ENCODE results near the gene NTRK1.

NTRK1 gene

DNA sequence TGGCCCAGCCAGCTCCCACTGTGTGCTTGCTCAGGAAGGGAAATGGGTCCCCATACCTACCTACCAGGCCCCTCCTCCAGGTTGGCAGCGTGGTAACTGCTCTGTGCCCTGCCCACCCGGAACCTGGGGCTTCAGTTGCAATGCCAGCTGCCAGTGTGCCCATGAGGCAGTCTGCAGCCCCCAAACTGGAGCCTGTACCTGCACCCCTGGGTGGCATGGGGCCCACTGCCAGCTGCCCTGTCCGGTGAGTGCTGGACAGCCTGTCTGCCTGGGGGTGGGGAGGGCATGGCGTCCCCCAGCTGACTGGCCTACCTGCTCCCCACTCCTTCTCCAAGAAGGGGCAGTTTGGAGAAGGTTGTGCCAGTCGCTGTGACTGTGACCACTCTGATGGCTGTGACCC lies 49.0 kb downstream of the NTRK1 start:
- H3K4ac ChIP-seq (ENCODE audit: low read depth, low read length), result no peak overlapping the region
- no peak overlapping the region for H2AFZ ChIP-seq (ENCODE audit: insufficient read depth, low read length, poor library complexity)
- H2BK12ac ChIP-seq (ENCODE audit: low read length), result no peak overlapping the region
- no peak overlapping the region for H4K91ac ChIP-seq (ENCODE audit: low read depth, low read length)
- H3K18ac ChIP-seq (ENCODE audit: low read length), result no peak overlapping the region
- H2BK5ac ChIP-seq (ENCODE audit: low read depth, low read length, poor library complexity), result no peak overlapping the region
- no peaks in the 10 kb centered on the region for H3K79me1 ChIP-seq (ENCODE audit: low read length)
- no peak overlapping the region for H3K23ac ChIP-seq (ENCODE audit: low read length)
- H3K27ac ChIP-seq (ENCODE audit: low read depth, low read length), result no peak overlapping the region
- peaks cover 0 to 4% of the 10 kb centered on the region in 2 experiments for H3K4me1 ChIP-seq (ENCODE audit: control insufficient read depth in 1 of 2, insufficient read depth in 2 of 2, low read length in 2 of 2)
- no peak overlapping the region for H2AK5ac ChIP-seq (ENCODE audit: low read length)
- DNase-seq, result no peak
- H3K79me2 ChIP-seq (ENCODE audit: control insufficient read depth, insufficient read depth, low read length, poor library complexity), result no peaks in the 10 kb centered on the region
- no peak overlapping the region for H4K12ac ChIP-seq (ENCODE audit: low read depth, low read length)
- H3K27me3 ChIP-seq (ENCODE audit: insufficient read depth, low read length), result no peaks in the 10 kb centered on the region
- H3K36me3 ChIP-seq (ENCODE audit: control insufficient read depth in 1 of 2, insufficient read depth in 2 of 2, low read length in 2 of 2), result peaks cover 82 to 89% of the 10 kb centered on the region in 2 experiments
- no peak overlapping the region for H3K9ac ChIP-seq (ENCODE audit: low read length)
- no peak overlapping the region for H4K8ac ChIP-seq (ENCODE audit: low read depth, low read length)
- no peak overlapping the region for H2BK120ac ChIP-seq (ENCODE audit: insufficient read depth, low read length, poor library complexity)
- no peak overlapping the region for H3K14ac ChIP-seq (ENCODE audit: low read length)
- H3K4me3 ChIP-seq (ENCODE audit: low read depth, low read length), result no peak overlapping the region
- peaks cover 3% of the 10 kb centered on the region for H3K9me3 ChIP-seq (ENCODE audit: insufficient read depth, low read depth, low read length)
- no CpG with 5 or more reads among the region's 5 CpGs for whole genome bisulfite sequencing (ENCODE audit: extremely low coverage, insufficient coverage, insufficient read length)
- no peak overlapping the region for H3K4me2 ChIP-seq (ENCODE audit: low read length)

DNA sequence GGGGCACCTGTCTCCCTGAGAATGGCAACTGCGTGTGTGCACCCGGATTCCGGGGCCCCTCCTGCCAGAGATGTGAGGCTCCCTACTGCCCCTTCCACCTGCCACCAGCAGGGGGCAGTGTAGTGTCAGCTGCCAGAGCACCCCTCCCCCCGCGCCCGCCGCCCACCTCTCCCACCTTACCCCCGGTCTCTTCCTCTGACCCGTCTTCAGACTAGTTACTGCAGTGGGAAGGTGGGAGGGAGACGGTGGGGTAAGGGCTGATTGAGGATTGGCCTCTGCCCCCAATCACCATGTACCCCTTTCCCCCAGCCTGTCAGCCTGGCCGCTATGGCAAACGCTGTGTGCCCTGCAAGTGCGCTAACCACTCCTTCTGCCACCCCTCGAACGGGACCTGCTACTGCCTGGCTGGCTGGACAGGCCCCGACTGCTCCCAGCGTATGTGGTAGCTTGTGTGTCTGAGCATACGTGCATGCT lies 49.7 kb downstream of the NTRK1 start:
- Histone ChIP-seq H3K27me3 (ENCODE audit: insufficient read depth, low read length) (no peaks in the 10 kb centered on the region), H4K91ac (ENCODE audit: low read depth, low read length) (no peak overlapping the region), H3K9ac (ENCODE audit: low read length) (no peak overlapping the region), H3K14ac (ENCODE audit: low read length) (no peak overlapping the region), H3K4me2 (ENCODE audit: low read length) (no peak overlapping the region), H3K4me3 (ENCODE audit: low read depth, low read length) (no peak overlapping the region), H3K27ac (ENCODE audit: low read depth, low read length) (no peak overlapping the region), H4K8ac (ENCODE audit: low read depth, low read length) (no peak overlapping the region), H3K4me1 (ENCODE audit: control insufficient read depth in 1 of 2, insufficient read depth in 2 of 2, low read length in 2 of 2) (peaks cover 0 to 4% of the 10 kb centered on the region in 2 experiments), H2BK5ac (ENCODE audit: low read depth, low read length, poor library complexity) (no peak overlapping the region), H2BK120ac (ENCODE audit: insufficient read depth, low read length, poor library complexity) (no peak overlapping the region), H2AK5ac (ENCODE audit: low read length) (no peak overlapping the region), H3K18ac (ENCODE audit: low read length) (no peak overlapping the region), H3K9me3 (ENCODE audit: insufficient read depth, low read depth, low read length) (peaks cover 3% of the 10 kb centered on the region), H4K12ac (ENCODE audit: low read depth, low read length) (no peak overlapping the region), H2BK12ac (ENCODE audit: low read length) (no peak overlapping the region), H3K36me3 (ENCODE audit: control insufficient read depth in 1 of 2, insufficient read depth in 2 of 2, low read length in 2 of 2) (peaks cover 82 to 89% of the 10 kb centered on the region in 2 experiments), H3K79me2 (ENCODE audit: control insufficient read depth, insufficient read depth, low read length, poor library complexity) (no peaks in the 10 kb centered on the region), H2AFZ (ENCODE audit: insufficient read depth, low read length, poor library complexity) (no peak overlapping the region), H3K23ac (ENCODE audit: low read length) (no peak overlapping the region), H3K4ac (ENCODE audit: low read depth, low read length) (no peak overlapping the region), H3K79me1 (ENCODE audit: low read length) (no peaks in the 10 kb centered on the region)
- no CpG with 5 or more reads among the region's 18 CpGs for WGBS (ENCODE audit: extremely low coverage, insufficient coverage, insufficient read length)
- DNase-seq, result peak in 1 of 2 donors; percentile 20

DNA sequence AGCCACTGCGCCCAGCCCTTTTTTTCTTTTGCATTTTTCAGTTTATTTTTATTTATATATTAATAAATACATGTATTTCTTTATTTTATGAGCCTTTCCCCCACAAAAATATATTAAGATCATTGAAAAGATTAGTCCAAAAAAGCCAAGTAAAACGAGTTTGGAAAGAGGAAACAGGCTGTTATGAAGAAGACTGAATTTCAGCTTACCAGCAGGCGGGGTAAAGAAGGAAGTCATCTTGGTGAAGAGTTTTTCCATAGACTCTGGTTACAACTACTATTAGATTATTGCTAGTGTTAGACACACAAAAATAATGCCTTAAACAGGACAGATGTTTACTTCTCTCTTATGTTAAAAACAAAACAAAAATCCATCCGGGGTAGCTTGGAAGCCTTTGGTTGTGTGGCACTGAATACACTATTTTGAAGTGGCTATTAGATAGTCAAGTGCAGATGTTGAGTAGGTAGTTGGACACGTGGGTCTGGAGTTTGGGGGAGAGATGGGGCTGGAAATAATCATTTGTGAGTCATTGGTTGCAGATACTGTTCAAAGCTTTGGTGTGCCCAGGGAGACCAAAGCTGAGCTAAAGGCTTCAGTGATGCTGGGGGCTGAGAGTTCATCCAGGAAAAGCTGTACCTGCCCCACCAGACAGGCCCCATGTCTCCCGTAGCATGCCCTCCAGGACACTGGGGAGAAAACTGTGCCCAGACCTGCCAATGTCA lies 51.1 kb downstream of the NTRK1 start:
- DNase-seq, result no peak
- H2BK12ac ChIP-seq (ENCODE audit: low read length), result no peak overlapping the region
- no CpG with 5 or more reads among the region's 6 CpGs for WGBS (ENCODE audit: extremely low coverage, insufficient coverage, insufficient read length)

DNA sequence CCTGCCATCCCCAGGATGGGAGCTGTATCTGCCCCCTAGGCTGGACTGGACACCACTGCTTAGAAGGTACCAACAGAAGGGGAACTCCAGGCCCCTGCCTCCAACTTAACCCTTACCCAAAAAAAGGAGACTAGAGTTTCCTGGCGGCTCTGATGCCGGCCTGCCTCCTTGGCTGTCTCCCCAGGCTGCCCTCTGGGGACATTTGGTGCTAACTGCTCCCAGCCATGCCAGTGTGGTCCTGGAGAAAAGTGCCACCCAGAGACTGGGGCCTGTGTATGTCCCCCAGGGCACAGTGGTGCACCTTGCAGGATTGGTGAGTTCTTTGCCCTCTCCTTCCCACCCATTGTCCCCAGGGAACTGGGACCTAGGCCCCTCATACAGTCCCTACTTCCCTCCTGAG lies 51.6 kb downstream of the NTRK1 start:
- Histone ChIP-seq H4K12ac (ENCODE audit: low read depth, low read length) (no peak overlapping the region), H3K4me2 (ENCODE audit: low read length) (no peak overlapping the region), H3K18ac (ENCODE audit: low read length) (no peak overlapping the region), H2AK5ac (ENCODE audit: low read length) (no peak overlapping the region), H3K4me1 (ENCODE audit: control insufficient read depth in 1 of 2, insufficient read depth in 2 of 2, low read length in 2 of 2) (peaks cover 0 to 4% of the 10 kb centered on the region in 2 experiments), H4K91ac (ENCODE audit: low read depth, low read length) (no peak overlapping the region), H3K9me3 (ENCODE audit: insufficient read depth, low read depth, low read length) (peaks cover 3% of the 10 kb centered on the region), H3K14ac (ENCODE audit: low read length) (no peak overlapping the region), H3K79me2 (ENCODE audit: control insufficient read depth, insufficient read depth, low read length, poor library complexity) (no peaks in the 10 kb centered on the region), H4K8ac (ENCODE audit: low read depth, low read length) (no peak overlapping the region), H3K4me3 (ENCODE audit: low read depth, low read length) (no peak overlapping the region), H3K23ac (ENCODE audit: low read length) (no peak overlapping the region), H3K9ac (ENCODE audit: low read length) (peak overlapping the region; percentile 5), H2AFZ (ENCODE audit: insufficient read depth, low read length, poor library complexity) (no peak overlapping the region), H3K27ac (ENCODE audit: low read depth, low read length) (no peak overlapping the region), H3K36me3 (ENCODE audit: control insufficient read depth in 1 of 2, insufficient read depth in 2 of 2, low read length in 2 of 2) (peaks cover 66 to 75% of the 10 kb centered on the region in 2 experiments), H2BK12ac (ENCODE audit: low read length) (no peak overlapping the region), H3K4ac (ENCODE audit: low read depth, low read length) (no peak overlapping the region), H3K27me3 (ENCODE audit: insufficient read depth, low read length) (no peaks in the 10 kb centered on the region), H2BK120ac (ENCODE audit: insufficient read depth, low read length, poor library complexity) (no peak overlapping the region), H3K79me1 (ENCODE audit: low read length) (no peaks in the 10 kb centered on the region), H2BK5ac (ENCODE audit: low read depth, low read length, poor library complexity) (no peak overlapping the region)
- DNase-seq, result no peak
- WGBS (ENCODE audit: extremely low coverage, insufficient coverage, insufficient read length), result no CpG with 5 or more reads among the region's 2 CpGs

More for the DNA sequence above, 51.1 kb downstream of the NTRK1 start:
- Histone ChIP-seq H3K4ac (ENCODE audit: low read depth, low read length) (no peak overlapping the region), H2AFZ (ENCODE audit: insufficient read depth, low read length, poor library complexity) (no peak overlapping the region), H3K4me1 (ENCODE audit: control insufficient read depth in 1 of 2, insufficient read depth in 2 of 2, low read length in 2 of 2) (peaks cover 0 to 4% of the 10 kb centered on the region in 2 experiments), H3K36me3 (ENCODE audit: control insufficient read depth in 1 of 2, insufficient read depth in 2 of 2, low read length in 2 of 2) (peaks cover 72 to 81% of the 10 kb centered on the region in 2 experiments), H3K79me1 (ENCODE audit: low read length) (no peaks in the 10 kb centered on the region), H2BK5ac (ENCODE audit: low read depth, low read length, poor library complexity) (no peak overlapping the region), H3K27me3 (ENCODE audit: insufficient read depth, low read length) (no peaks in the 10 kb centered on the region), H4K8ac (ENCODE audit: low read depth, low read length) (no peak overlapping the region), H3K14ac (ENCODE audit: low read length) (no peak overlapping the region), H3K4me2 (ENCODE audit: low read length) (no peak overlapping the region), H2BK120ac (ENCODE audit: insufficient read depth, low read length, poor library complexity) (no peak overlapping the region), H3K9ac (ENCODE audit: low read length) (no peak overlapping the region), H4K12ac (ENCODE audit: low read depth, low read length) (no peak overlapping the region), H3K27ac (ENCODE audit: low read depth, low read length) (no peak overlapping the region), H3K23ac (ENCODE audit: low read length) (no peak overlapping the region), H2AK5ac (ENCODE audit: low read length) (no peak overlapping the region), H4K91ac (ENCODE audit: low read depth, low read length) (no peak overlapping the region), H3K4me3 (ENCODE audit: low read depth, low read length) (no peak overlapping the region), H3K18ac (ENCODE audit: low read length) (no peak overlapping the region), H3K79me2 (ENCODE audit: control insufficient read depth, insufficient read depth, low read length, poor library complexity) (no peaks in the 10 kb centered on the region), H3K9me3 (ENCODE audit: insufficient read depth, low read depth, low read length) (peaks cover 3% of the 10 kb centered on the region)
